NCI-H524 (cell line): ENCODE results near the gene PET100.
"Not testable (repeated sequence)": the region's sequence is repeated elsewhere in the genome, so short reads cannot be mapped to it uniquely, and the experiment has no call there.

ENCODE experiments used
- DNase-seq, 2 experiments: peaks; one replicate each; lab custom pipeline; 2025; lab: John Stamatoyannopoulos, UW

PET100 gene

GRCh38 chr19:7633698-7634097 lies 4.1 kb downstream of the PET100 start, which contains the start of gene PCP2:
Gene PCP2 (minus strand): TSS chr19:7633719. CDS start chr19:7633457, 262 bp downstream.
- no peak for DNase-seq

DNA sequence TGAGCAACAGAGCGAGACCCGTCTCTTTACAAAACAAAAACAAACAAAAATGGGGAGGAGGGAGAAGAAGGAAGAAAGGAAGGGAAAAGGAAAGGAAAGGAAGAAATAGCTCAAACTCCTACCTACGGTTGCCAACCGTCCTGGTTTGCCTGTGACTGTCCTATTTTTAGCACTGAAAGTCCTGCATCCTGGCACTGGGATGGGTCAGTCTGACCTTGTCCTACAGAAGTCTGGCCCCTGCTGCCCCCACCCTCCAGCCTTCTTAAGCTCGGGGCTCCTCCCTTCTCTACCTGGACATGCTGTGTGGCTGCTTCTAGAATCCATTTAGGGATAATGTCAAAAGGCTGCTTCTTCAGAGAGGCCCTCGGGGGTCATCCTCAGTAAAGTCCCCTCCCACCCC lies 6.1 kb downstream of the PET100 start:
- no peak for DNase-seq

- no peak for DNase-seq
Measured at GRCh38 chr19:7636317-7636690, 6.7 kb downstream of the PET100 start.

DNA sequence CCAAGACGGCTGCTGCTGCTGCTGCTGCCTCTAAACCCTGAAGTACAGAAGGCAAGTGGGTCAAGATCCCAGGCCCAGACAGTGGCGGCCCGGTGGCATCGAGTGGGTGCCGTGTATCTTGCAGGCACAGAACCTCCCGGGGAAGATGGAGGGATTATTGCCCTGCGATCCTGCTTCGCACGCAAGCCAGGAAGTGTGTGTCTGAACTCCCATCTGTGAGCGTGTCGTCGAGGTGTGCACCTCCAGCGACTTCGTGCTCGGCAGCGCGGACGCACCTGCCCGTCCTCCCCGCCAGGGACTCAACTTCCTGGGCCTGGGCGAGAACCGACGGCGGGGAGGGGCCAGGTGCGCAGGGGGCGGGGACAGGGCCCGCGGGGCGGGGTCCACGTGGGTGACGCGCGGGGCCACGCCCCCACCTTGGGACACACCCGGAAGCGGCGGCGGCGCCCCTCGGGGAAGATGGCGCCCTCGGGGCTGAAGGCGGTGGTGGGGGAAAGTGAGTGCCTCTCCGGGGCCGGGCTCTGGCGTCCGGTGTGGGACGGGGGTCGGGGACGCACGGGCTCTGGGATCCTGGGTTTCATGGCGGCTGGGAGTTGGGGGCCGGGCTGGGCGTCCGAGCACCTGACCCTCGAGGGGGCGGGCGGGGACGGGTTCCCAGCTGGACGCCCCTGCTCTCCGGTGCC lies 7.2 kb downstream of the PET100 start, which contains the start of gene STXBP2:
Gene STXBP2 (plus strand): TSS at position 420 of the 683 bp plus-strand sequence. CDS start 40 bp downstream, at position 460.
- DNase-seq: peak; percentile 15 to 54

DNA sequence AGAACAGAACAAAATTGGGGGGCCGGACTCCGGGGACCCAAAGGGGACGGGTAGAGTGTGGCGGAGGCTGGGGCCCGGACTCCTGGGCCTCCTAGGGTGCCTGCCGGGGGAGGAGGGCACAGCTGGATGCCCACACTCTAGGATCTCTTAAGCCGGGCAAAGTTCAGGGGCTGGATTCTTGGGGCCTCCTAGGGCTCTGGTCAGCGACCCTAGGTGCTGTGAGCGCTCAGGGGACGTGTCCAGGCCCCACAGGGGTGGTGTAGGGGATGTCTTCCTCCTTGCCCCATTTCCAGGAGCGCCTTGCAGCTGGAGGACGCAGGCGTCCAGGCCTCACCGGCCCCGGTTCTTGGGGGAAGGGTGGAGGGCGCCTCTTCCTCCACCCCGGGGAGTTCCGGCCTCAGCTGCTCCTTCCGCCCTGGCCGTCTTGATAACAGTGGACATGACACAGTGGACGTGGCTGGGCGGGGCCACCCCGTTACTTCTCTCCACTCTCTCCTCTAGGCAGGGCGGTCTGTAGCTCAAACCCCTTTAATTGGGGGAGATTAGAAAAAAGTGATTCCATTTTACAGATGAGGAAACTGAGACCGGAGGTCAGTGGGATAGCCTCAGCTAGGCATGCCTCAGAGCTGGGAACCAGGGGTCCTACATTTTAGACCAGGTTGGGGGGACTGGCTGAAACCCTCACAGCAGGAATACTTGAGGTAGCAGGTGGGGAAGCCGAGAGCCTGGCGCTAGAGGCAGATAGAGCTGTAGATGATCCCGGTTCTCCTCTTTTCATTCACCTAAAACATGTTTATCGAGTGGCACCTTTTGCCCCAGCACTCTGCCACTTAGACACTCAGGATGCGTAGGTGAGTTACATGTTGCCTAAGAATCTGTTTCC lies 8.0 kb downstream of the PET100 start:
- DNase-seq: peak in 1 of 2 experiments; percentile 20

DNA sequence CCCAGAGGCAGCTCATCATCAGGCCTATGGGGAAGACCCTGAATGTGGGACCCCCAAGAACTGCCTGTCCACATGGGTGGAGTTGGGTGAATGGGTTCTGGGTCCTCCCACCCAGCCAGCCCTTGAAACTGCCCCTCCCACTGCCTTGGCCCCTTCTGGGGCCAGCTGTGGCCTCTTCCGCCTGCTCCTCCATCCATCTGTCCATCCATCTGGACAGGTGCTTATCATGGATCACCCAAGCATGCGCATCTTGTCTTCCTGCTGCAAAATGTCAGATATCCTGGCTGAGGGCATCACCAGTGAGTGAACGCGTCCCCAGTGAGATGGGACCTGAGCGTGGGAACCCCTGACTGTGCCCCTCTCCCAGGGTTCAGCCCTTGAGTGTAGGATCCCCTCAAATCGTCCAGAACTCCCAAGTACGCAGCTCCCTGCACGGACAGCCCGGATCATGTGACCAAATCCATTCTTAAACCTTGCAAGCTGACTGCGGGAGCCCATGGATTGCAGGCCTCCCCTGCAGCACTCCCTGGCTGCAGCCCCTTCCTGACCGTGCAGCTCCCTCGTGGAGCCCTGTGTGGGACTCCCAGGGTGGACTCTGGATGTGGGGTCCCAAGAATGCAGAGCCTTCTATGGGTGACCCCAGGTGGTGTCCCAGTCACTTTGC lies 9.3 kb downstream of the PET100 start:
- DNase-seq: peak; percentile 93 to 96

- no peak for DNase-seq
Measured at GRCh38 chr19:7639863-7640348, 10.3 kb downstream of the PET100 start.

GRCh38 chr19:7640803-7641202 lies 11.2 kb downstream of the PET100 start:
- DNase-seq: no peak

DNA sequence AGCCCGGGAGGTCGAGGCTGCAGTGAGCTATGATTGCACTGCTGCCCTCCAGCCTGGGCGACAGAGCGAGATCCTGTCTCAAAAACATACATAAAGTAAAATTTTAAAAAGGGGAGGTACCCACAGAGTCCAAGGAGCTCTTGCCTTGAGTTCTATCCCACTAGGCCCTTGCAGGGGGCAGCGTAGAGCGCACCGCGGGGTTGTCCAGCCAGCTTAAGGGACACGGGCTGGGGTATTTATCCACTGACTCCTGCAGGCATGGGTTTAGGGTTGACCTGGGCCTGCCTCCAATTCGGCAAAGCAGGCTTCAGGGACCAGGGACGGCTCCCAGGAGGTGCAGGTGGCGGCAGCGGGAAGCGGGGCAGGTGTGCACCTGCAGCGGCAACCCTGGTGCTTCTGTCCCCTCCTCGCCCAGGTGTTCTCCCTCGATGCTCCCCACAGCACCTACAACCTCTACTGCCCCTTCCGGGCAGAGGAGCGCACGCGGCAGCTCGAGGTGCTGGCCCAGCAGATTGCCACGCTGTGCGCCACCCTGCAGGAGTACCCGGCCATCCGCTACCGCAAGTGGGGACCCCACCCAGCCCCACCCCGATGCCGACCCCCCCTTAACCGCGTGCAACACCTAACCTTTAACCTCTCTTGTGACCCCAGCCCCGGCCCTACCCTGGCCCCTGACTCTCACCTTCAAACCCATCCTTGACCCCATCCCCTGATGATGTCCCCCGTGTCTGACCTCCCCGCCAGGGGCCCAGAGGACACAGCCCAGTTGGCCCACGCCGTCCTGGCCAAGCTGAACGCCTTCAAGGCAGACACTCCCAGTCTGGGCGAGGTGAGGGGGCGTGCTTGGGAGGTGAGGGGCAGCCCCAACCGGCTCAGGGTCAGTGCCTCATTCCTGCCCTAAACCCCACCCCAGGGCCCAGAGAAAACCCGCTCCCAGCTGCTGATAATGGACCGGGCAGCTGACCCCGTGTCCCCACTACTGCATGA lies 12.0 kb downstream of the PET100 start:
- no peak for DNase-seq

DNA sequence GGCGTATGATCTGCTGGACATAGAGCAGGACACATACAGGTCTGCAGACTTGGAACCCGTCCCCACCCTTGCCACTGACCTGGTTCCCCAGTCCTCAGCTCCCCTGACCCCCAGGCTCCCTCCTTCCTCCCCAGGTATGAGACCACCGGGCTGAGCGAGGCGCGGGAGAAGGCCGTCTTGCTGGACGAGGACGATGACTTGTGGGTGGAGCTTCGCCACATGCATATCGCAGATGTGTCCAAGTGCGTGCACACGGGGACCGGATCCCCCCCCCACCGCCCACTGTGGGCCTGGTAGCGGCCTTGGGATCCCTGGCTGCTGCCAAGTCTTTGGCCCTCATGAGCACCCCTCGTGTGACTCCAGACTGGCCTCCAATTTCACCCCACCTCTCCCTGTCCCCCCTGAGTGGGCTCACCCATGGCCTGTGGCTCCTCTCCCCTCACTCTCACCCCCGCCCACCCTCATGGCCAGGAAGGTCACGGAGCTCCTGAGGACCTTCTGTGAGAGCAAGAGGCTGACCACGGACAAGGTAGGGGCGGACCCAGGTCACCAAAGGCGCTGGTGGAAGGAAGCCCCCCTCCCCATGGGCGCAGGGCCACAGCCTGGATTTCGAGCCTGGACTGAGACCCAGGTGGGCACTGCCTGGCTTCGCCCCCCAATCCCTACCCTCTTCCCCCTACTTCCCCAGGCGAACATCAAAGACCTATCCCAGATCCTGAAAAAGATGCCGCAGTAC lies 12.9 kb downstream of the PET100 start:
- no peak for DNase-seq

- no peak for DNase-seq
Measured at GRCh38 chr19:7643031-7643415, 13.4 kb downstream of the PET100 start.

DNA sequence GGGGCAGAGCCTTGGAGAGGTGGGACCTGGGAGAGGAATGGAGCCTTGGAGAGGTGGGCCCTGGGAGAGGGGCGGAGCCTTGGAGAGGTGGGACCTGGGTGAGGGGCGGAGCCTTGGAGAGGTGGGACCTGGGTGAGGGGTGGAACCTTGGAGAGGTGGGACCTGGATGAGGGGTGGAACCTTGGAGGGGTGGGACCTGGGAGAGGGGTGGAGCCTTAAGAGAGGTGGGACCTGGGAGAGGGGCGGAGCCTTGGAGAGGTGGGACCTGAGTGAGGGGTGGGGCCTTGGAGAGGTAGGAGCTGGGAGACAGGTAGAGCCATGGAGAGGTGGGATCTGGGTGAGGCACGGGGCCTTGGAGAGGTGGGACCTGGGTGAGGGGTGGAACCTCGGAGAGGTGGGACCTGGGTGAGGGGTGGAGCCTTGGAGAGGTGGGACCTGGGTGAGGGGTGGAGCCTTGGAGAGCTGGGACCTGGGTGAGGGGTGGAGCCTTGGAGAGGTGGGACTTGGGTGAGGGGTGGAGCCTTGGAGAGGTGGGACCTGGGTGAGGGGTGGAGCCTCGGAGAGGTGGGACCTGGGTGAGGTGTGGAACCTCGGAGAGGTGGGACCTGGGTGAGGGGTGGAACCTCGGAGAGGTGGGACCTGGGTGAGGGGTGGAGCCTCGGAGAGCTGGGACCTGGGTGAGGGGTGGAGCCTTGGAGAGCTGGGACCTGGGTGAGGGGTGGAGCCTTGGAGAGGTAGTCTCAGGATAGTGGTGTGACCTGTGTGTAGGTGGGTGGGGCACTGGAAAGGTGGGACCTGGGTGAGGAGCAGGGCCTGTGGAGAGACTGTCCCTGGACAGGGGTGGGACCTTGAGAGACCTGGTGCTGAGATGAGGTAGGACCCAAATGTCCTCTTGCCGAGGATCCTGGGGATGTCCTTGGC lies 14.3 kb downstream of the PET100 start:
- not testable (repeated sequence) for DNase-seq

- DNase-seq: no peak
Measured at GRCh38 chr19:7644550-7644877, 14.9 kb downstream of the PET100 start.

DNA sequence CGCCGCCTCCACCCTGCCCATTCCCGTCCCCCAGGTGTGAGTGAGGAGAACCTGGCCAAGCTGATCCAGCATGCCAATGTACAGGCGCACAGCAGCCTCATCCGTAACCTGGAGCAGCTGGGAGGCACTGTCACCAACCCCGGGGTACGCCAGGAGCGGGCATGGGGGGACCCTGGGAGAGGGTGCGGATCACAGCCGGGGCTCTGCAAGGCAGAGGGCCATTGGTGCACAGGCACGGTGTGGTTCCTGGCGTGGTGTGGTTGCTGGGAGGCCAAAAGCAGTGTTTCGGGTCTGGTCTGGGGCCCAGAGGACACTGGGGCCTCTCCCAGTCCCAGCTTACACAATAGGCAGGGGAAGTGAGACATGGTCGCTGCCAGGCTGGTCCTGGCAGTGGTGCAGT lies 15.6 kb downstream of the PET100 start:
- DNase-seq: no peak

DNA sequence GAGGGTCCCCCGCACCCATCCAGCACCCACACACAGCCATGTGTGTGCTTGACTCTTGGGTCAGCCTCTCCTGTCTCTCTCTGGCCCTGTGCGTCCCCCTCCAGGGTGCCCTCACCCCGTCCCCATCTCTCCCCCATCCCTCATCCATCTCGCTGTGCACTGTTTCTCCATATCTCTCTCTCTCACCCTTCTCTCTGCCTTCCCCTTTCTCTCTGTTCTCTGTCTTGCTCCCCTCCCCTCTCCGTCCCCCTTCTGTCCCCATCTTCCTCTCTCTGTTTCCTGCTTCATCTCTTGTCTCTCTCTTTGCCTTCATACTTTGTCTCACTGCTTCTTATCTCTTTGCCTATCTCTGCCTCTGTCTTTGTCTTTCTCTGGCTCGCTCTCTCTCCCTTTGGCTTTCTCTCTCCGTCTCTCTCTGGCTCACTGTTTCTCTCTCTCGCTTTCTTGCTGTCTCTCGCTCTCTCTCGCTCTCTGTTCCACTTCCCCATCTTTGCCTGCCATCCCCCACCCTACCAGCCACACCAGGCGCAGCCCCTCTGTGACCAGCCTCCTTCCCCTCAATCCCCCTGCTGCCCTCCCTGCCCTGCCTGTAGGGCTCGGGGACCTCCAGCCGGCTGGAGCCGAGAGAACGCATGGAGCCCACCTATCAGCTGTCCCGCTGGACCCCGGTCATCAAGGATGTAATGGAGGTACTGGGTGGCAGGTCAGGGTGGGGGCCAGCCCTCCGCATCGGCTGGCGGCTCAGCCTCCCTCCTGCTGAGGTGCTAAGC lies 16.2 kb downstream of the PET100 start:
- DNase-seq: no peak

DNA sequence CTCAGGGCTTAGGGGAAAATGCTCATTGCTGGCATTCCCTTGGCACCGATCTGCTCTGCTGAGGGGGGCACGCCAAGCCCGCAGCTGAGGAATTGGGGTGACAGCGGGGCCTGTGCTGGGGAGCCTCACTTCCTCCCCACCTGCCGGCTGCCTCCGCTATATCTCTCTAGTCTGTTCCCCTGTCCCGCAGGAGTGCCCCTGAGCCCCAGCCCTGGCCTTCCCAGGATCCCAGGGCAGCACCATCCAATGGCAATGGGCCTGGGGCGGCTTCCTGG lies 16.8 kb downstream of the PET100 start:
- no peak for DNase-seq

GRCh38 chr19:7647156-7647555 lies 17.6 kb downstream of the PET100 start:
- no peak for DNase-seq

GRCh38 chr19:7648265-7649014 lies 18.8 kb downstream of the PET100 start:
- no peak for DNase-seq
